HFFc6 (cell line): ENCODE data around the gene MYO5A. TPM values are rescaled to one million over a fixed set of nuclear protein-coding genes. Genes with fewer than 3 reads are reported as not detected.

Source experiments
- DNase-seq: peaks from one replicate; pipeline ENCODE4 v3.0.0-alpha.2; 2018
- H3K27ac Mint-ChIP-seq: 2 replicates; pipeline ENCODE4 v1.8.0; 2020; ENCODE audit warnings: mild to moderate bottlenecking, mixed read lengths
- H3K27me3 Mint-ChIP-seq: 2 replicates; pipeline ENCODE4 v1.8.0; 2021; ENCODE audit warnings: mild to moderate bottlenecking, moderate library complexity, mixed read lengths; ENCODE audit not compliant: insufficient read depth
- H3K36me3 Mint-ChIP-seq: 2 replicates; pipeline ENCODE4 v1.8.0; 2021; ENCODE audit warnings: low read depth, mixed read lengths
- H3K4me1 Mint-ChIP-seq: 2 replicates; pipeline ENCODE4 v1.8.0; 2020; ENCODE audit warnings: low read depth, mixed read lengths
- H3K4me3 Mint-ChIP-seq: 2 replicates; pipeline ENCODE4 v1.8.0; 2020; ENCODE audit warnings: mild to moderate bottlenecking, moderate library complexity, mixed read lengths
- H3K9me3 Mint-ChIP-seq: 2 replicates; pipeline ENCODE4 v1.8.0; 2020; ENCODE audit warnings: mild to moderate bottlenecking, mixed read lengths
- CTCF ChIP-seq: fragments of 200-600 bp; sonication (generic); IDR thresholded peaks from 2 replicates; pipeline ENCODE4 v1.5.0; 2021; ENCODE audit warnings: antibody characterized with exemption, mild to moderate bottlenecking
- total RNA-seq, 6 experiments: library from RNA; stranded (reverse); fragmentation: NEBNext Ultra II Directional; extraction: Animal tissue kit (Norgen Biotek cat#: 25700); gene quantifications; 2 replicates in 1 of 6; 3 replicates in 5 of 6; pipeline ENCODE4 v1.2.3, GENCODE V29; 2021

The MYO5A gene
- total RNA-seq, 6 experiments from 2014 or later, result 47.4 to 59.4 (median 54.0) TPM

- Mint-ChIP-seq H3K27ac (no peak overlapping the region), H3K4me1 (peaks cover 16% of the 10 kb centered on the region), H3K36me3 (peaks cover 25% of the 10 kb centered on the region), H3K9me3 (no peaks in the 10 kb centered on the region), H3K4me3 (no peak overlapping the region), H3K27me3 (no peaks in the 10 kb centered on the region)
- no peak for DNase-seq
- no peak for TF ChIP-seq CTCF
Observed at GRCh38 chr15:52351206-52351908, 177.3 kb downstream of the MYO5A start.

- peaks cover 16% of the 10 kb centered on the region for H3K4me1 Mint-ChIP-seq
- H3K36me3 Mint-ChIP-seq, result peaks cover 25% of the 10 kb centered on the region
- H3K27me3 Mint-ChIP-seq, result no peaks in the 10 kb centered on the region
- H3K27ac Mint-ChIP-seq, result no peak overlapping the region
- H3K9me3 Mint-ChIP-seq, result no peaks in the 10 kb centered on the region
- no peak for TF ChIP-seq CTCF
- DNase-seq, result no peak
- no peak overlapping the region for H3K4me3 Mint-ChIP-seq
Observed at GRCh38 chr15:52350423-52350822, 178.3 kb downstream of the MYO5A start.

GRCh38 chr15:52349052-52349700 is 179.5 kb downstream of the MYO5A start:
- H3K4me3 Mint-ChIP-seq, result no peak overlapping the region
- TF ChIP-seq CTCF, result no peak
- DNase-seq, result peak; percentile 28
- no peaks in the 10 kb centered on the region for H3K27me3 Mint-ChIP-seq
- H3K27ac Mint-ChIP-seq, result peak overlapping the region; percentile 73
- H3K9me3 Mint-ChIP-seq, result no peaks in the 10 kb centered on the region
- peaks cover 25% of the 10 kb centered on the region for H3K36me3 Mint-ChIP-seq
- H3K4me1 Mint-ChIP-seq, result peaks cover 21% of the 10 kb centered on the region

GRCh38 chr15:52348056-52348745 is 180.5 kb downstream of the MYO5A start:
- Mint-ChIP-seq H3K27me3 (no peaks in the 10 kb centered on the region), H3K4me3 (no peak overlapping the region), H3K27ac (peak overlapping the region; percentile 42; the same call in 1 of the 2 replicates), H3K4me1 (peaks cover 26% of the 10 kb centered on the region), H3K9me3 (no peaks in the 10 kb centered on the region), H3K36me3 (peaks cover 25% of the 10 kb centered on the region)
- DNase-seq, result no peak
- TF ChIP-seq CTCF, result no peak

- H3K27me3 Mint-ChIP-seq, result no peaks in the 10 kb centered on the region; the same call in 1 of the 2 replicates
- H3K4me3 Mint-ChIP-seq, result no peak overlapping the region
- no peak overlapping the region for H3K27ac Mint-ChIP-seq
Observed at GRCh38 chr15:52344592-52344991, 184.1 kb downstream of the MYO5A start.

More at GRCh38 chr15:52344592-52344991, 184.1 kb downstream of the MYO5A start:
- TF ChIP-seq CTCF, result no peak
- no peak for DNase-seq
- no peaks in the 10 kb centered on the region for H3K9me3 Mint-ChIP-seq
- H3K36me3 Mint-ChIP-seq, result 0 out of 2 replicates have a peak, but pooled peaks cover 8% of the 10 kb centered on the region
- peaks cover 32% of the 10 kb centered on the region for H3K4me1 Mint-ChIP-seq
